GM23338 (cell line): ENCODE data around the gene SULT2B1. TPM values are rescaled to one million over a fixed set of nuclear protein-coding genes. Genes with fewer than 3 reads are reported as not detected.

ENCODE experiments used
- ATAC-seq: fragments of 200-7000 bp; cut with Tn5 transposase; 3 replicates; pipeline ENCODE4 v1.9.1; 2020
- DNase-seq: peaks from one replicate; pipeline ENCODE4 v3.0.0-alpha.2; 2015; ENCODE audit warnings: low spot score
- H2AFZ ChIP-seq: fragments of 200-600 bp; sonication (generic); 2 replicates; pipeline ENCODE4 v1.8.0; 2016; ENCODE audit warnings: antibody characterized with exemption, mild to moderate bottlenecking, moderate library complexity
- H3F3A ChIP-seq: fragments of 200-600 bp; sonication (generic); replicated peaks from 2 replicates; pipeline ENCODE4 v1.8.0; 2017; ENCODE audit warnings: antibody characterized with exemption, mixed run types, low read depth
- H3K27ac ChIP-seq: fragments of 200-600 bp; sonication (generic); 2 replicates; pipeline ENCODE4 v1.6.1; 2016; ENCODE audit warnings: low read depth
- H3K27me3 ChIP-seq: fragments of 200-600 bp; sonication (generic); 2 replicates; pipeline ENCODE4 v1.8.0; 2016; ENCODE audit warnings: mild to moderate bottlenecking, mixed run types, moderate library complexity; ENCODE audit not compliant: insufficient read depth
- H3K36me3 ChIP-seq: fragments of 200-600 bp; sonication (generic); 2 replicates; pipeline ENCODE4 v1.8.0; 2016; ENCODE audit warnings: mild to moderate bottlenecking; ENCODE audit not compliant: insufficient read depth
- H3K4me1 ChIP-seq: fragments of 200-600 bp; sonication (generic); 2 replicates; pipeline ENCODE4 v1.8.0; 2016; ENCODE audit warnings: mild to moderate bottlenecking, moderate library complexity; ENCODE audit not compliant: insufficient read depth
- H3K4me2 ChIP-seq: fragments of 200-600 bp; sonication (generic); 2 replicates; pipeline ENCODE4 v1.7.1; 2017; ENCODE audit warnings: mixed run types
- H3K4me3 ChIP-seq: fragments of 200-600 bp; sonication (generic); 2 replicates; pipeline ENCODE4 v1.6.1; 2016; ENCODE audit warnings: mixed run types
- H3K79me2 ChIP-seq: fragments of 200-600 bp; sonication (generic); replicated peaks from 2 replicates; pipeline ENCODE4 v1.8.0; 2017; ENCODE audit warnings: mild to moderate bottlenecking; ENCODE audit not compliant: insufficient read depth
- H3K9me2 ChIP-seq: fragments of 200-600 bp; sonication (generic); 2 replicates; pipeline ENCODE4 v1.8.0; 2017; ENCODE audit not compliant: insufficient read depth
- H4K20me1 ChIP-seq: fragments of 200-600 bp; sonication (generic); replicated peaks from 2 replicates; pipeline ENCODE4 v1.8.0; 2017; ENCODE audit warnings: mild to moderate bottlenecking; ENCODE audit not compliant: insufficient read depth
- H3K27ac Mint-ChIP-seq: 2 replicates; pipeline ENCODE4 v1.8.0; 2020; ENCODE audit warnings: inconsistent platforms, mild to moderate bottlenecking, moderate library complexity, mixed read lengths
- H3K27me3 Mint-ChIP-seq: 3 replicates; pipeline ENCODE4 v1.8.0; 2022; ENCODE audit warnings: low read depth, mild to moderate bottlenecking, moderate library complexity, mixed read lengths, inconsistent platforms; ENCODE audit not compliant: insufficient read depth, poor library complexity
- H3K36me3 Mint-ChIP-seq: 3 replicates; pipeline ENCODE4 v1.8.0; 2021; ENCODE audit warnings: low read depth, mild to moderate bottlenecking, inconsistent platforms, moderate library complexity, mixed read lengths
- H3K4me1 Mint-ChIP-seq: 3 replicates; pipeline ENCODE4 v1.8.0; 2020; ENCODE audit warnings: mild to moderate bottlenecking, inconsistent platforms, mixed read lengths
- H3K4me3 Mint-ChIP-seq: 3 replicates; pipeline ENCODE4 v1.8.0; 2021; ENCODE audit warnings: moderate library complexity, mild to moderate bottlenecking, inconsistent platforms, mixed read lengths
- H3K9me3 Mint-ChIP-seq: 3 replicates; pipeline ENCODE4 v1.8.0; 2020; ENCODE audit warnings: moderate library complexity, mild to moderate bottlenecking, inconsistent platforms, mixed read lengths
- CREB1 ChIP-seq: fragments of 250-450 bp; sonication (Bioruptor Pico); IDR thresholded peaks from 2 replicates; pipeline ENCODE4 v1.5.0; 2020; ENCODE audit warnings: low read depth, mild to moderate bottlenecking, moderate library complexity
- ETS1 ChIP-seq: IDR thresholded peaks from 2 replicates; pipeline ENCODE4 v1.6.1; 2016; ENCODE audit warnings: antibody characterized with exemption
- EZH2 ChIP-seq: fragments of 200-600 bp; sonication (generic); IDR thresholded peaks from one replicate; pipeline ENCODE4 v1.8.0; 2017; ENCODE audit warnings: antibody characterized with exemption, mild to moderate bottlenecking, low read depth; ENCODE audit not compliant: unreplicated experiment
- EZH2phosphoT487 ChIP-seq: fragments of 200-600 bp; sonication (generic); IDR thresholded peaks from one replicate; pipeline ENCODE4 v1.8.1; 2018; ENCODE audit warnings: antibody characterized with exemption; ENCODE audit not compliant: unreplicated experiment
- JUNB ChIP-seq: IDR thresholded peaks from one replicate; pipeline ENCODE4 v1.6.1; 2016; ENCODE audit warnings: antibody characterized with exemption; ENCODE audit not compliant: unreplicated experiment
- POLR2AphosphoS5 ChIP-seq: IDR thresholded peaks from 2 replicates; pipeline ENCODE4 v1.6.1; 2016; ENCODE audit warnings: antibody characterized with exemption, low read depth
- REST ChIP-seq: IDR thresholded peaks from one replicate; pipeline ENCODE4 v1.6.1; 2018; ENCODE audit warnings: antibody characterized with exemption; ENCODE audit not compliant: unreplicated experiment
- STAT1 ChIP-seq: IDR thresholded peaks from one replicate; pipeline ENCODE4 v1.6.1; 2016; ENCODE audit warnings: antibody characterized with exemption; ENCODE audit not compliant: unreplicated experiment
- ZNF114 ChIP-seq: fragments of 250-450 bp; sonication (Bioruptor Pico); IDR thresholded peaks from 2 replicates; pipeline ENCODE4 v1.5.0; 2020; ENCODE audit warnings: mild to moderate bottlenecking, moderate library complexity
- ZNF331 ChIP-seq: fragments of 250-450 bp; sonication (Bioruptor Pico); IDR thresholded peaks from 2 replicates; pipeline ENCODE4 v1.5.0; 2020; ENCODE audit warnings: low read depth, mild to moderate bottlenecking, moderate library complexity
- ZNF462 ChIP-seq: fragments of 250-450 bp; sonication (Bioruptor Pico); IDR thresholded peaks from 2 replicates; pipeline ENCODE4 v1.5.0; 2020; ENCODE audit warnings: mild to moderate bottlenecking, moderate library complexity
- polyA plus RNA-seq: library from polyadenylated mRNA; unstranded; fragments of >200 nt; fragmentation: Nextera tagmentation; extraction: Ambion mirVana; gene quantifications from 2 replicates; pipeline ENCODE4 v1.2.1, GENCODE V29; 2016
- total RNA-seq: library from RNA; depleted of rRNA; stranded (reverse); fragments of >200 nt; shearing (Covaris generic); gene quantifications from 2 replicates; pipeline ENCODE4 v1.2.3, GENCODE V29; 2014

SULT2B1 gene
- total and polyA plus RNA-seq, 2 experiments from 2014 or later = 1.3 to 2.5 TPM

- no peak overlapping the region for H3K27ac Mint-ChIP-seq
- no peak overlapping the region for H3K4me2 ChIP-seq
- 0 out of 2 replicates have a peak, but pooled peaks cover 2% of the 10 kb centered on the region for H3F3A ChIP-seq
- no peak overlapping the region for H3K27ac ChIP-seq
- peaks cover 7% of the 10 kb centered on the region for H3K9me2 ChIP-seq
- H3K9me3 Mint-ChIP-seq = no peaks in the 10 kb centered on the region
- H4K20me1 ChIP-seq = no peaks in the 10 kb centered on the region
- TF ChIP-seq EZH2 = no peak
- no peaks in the 10 kb centered on the region for H3K27me3 ChIP-seq
- peaks cover 13% of the 10 kb centered on the region; the same call in 1 of the 2 replicates for H3K4me1 ChIP-seq
- no peaks in the 10 kb centered on the region for H3K36me3 ChIP-seq
- no peak overlapping the region for H2AFZ ChIP-seq
- H3K4me3 Mint-ChIP-seq = no peak overlapping the region
- ATAC-seq (no peak), DNase-seq (no peak)
- no peaks in the 10 kb centered on the region for H3K79me2 ChIP-seq
- no peak overlapping the region for H3K4me3 ChIP-seq
- no peaks in the 10 kb centered on the region for H3K36me3 Mint-ChIP-seq
- peaks cover 12% of the 10 kb centered on the region for H3K27me3 Mint-ChIP-seq
- H3K4me1 Mint-ChIP-seq = peaks cover 12% of the 10 kb centered on the region; the same call in 2 of the 3 replicates
Observed at GRCh38 chr19:48547722-48548121, 4.2 kb upstream of the SULT2B1 start.

- no peak overlapping the region for H3K4me3 Mint-ChIP-seq
- no peaks in the 10 kb centered on the region for H3K36me3 Mint-ChIP-seq
- H3K4me3 ChIP-seq = no peak overlapping the region
- peaks cover 7% of the 10 kb centered on the region for H3K9me2 ChIP-seq
- no peak overlapping the region for H3K27ac ChIP-seq
- H2AFZ ChIP-seq = no peak overlapping the region
- peaks cover 6% of the 10 kb centered on the region; the same call in 1 of the 3 replicates for H3K4me1 Mint-ChIP-seq
- no peaks in the 10 kb centered on the region for H3K27me3 ChIP-seq
- no peaks in the 10 kb centered on the region for H4K20me1 ChIP-seq
- no peak overlapping the region for H3K4me2 ChIP-seq
- H3K79me2 ChIP-seq = no peaks in the 10 kb centered on the region
- no peak overlapping the region for H3K27ac Mint-ChIP-seq
- H3K27me3 Mint-ChIP-seq = peaks cover 7% of the 10 kb centered on the region
- no peaks in the 10 kb centered on the region for H3K36me3 ChIP-seq
- H3K9me3 Mint-ChIP-seq = no peaks in the 10 kb centered on the region
- H3K4me1 ChIP-seq = peaks cover 11% of the 10 kb centered on the region
- 0 out of 2 replicates have a peak, but pooled peaks cover 2% of the 10 kb centered on the region for H3F3A ChIP-seq
- DNase-seq (no peak), ATAC-seq (no peak)
- no peak for TF ChIP-seq ZNF331 (CRISPR knock-in tag)
- TF ChIP-seq EZH2 = no peak
- no peak for TF ChIP-seq CREB1 (CRISPR knock-in tag)
- no peak for TF ChIP-seq REST
- TF ChIP-seq STAT1 = no peak
- TF ChIP-seq POLR2AphosphoS5 = no peak
- no peak for TF ChIP-seq ZNF114
- no peak for TF ChIP-seq EZH2phosphoT487
- TF ChIP-seq JUNB = no peak
- TF ChIP-seq ETS1 = no peak
- no peak for TF ChIP-seq ZNF462 (CRISPR knock-in tag)
Observed at GRCh38 chr19:48548253-48548911, 3.6 kb upstream of the SULT2B1 start.
